Hematopoietic multipotent progenitor cell treated with erythropoietin and hydrocortisone succinate and interleukin-3 and kit ligand, for 8 days (in vitro differentiated cells): Measurements from ENCODE around the gene ROCK2.
A peak's percentile ranks its signal among the peaks of the same experiment; 100 is the strongest.
"Not testable (repeated sequence)": the region's sequence is repeated elsewhere in the genome, so short reads cannot be mapped to it uniquely, and the experiment has no call there.

Experiments
- DNase-seq: peaks from one replicate; pipeline ENCODE4 v3.0.0-alpha.2; 2015

The ROCK2 gene

DNA sequence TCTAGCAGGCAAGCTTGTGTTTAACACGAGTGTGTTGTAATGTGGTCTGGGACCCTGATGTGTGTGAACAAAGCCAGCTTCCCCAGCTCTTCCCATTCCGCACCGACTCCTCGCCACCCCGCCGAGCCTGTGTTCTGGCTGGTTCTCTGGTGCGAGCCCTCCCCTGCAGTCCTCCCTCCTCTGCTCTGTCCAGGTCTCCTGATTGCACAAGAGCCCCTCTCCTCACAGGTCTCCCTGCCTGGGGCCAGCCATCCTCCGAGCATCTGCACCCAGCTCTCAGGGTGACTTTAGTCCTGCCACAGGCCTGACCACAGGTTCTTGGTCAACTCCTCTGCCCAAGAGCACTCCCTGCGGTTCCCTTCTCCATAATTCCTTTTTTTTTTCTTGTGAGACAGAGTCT lies 175.9 kb downstream of the ROCK2 start:
- no peak for DNase-seq

DNA sequence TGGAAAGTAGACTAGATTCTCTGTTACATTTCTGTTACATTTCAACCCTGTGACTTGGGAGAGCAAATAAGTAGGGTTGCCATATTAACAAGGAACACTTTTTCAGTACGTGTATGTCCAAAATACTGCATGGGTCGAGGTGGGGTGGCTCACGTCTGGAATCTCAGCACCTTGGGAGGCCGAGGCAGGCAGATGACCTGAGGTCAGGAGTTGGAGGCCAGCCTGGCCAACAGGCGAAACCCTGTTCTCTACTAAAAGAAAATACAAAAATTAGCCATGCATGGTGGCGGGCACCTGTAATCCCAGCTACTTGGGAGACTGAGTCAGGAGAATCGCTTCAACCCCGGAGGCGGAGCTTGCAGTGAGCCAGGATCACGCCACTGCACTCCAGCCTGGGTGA lies 178.0 kb downstream of the ROCK2 start:
- DNase-seq = no peak

DNA sequence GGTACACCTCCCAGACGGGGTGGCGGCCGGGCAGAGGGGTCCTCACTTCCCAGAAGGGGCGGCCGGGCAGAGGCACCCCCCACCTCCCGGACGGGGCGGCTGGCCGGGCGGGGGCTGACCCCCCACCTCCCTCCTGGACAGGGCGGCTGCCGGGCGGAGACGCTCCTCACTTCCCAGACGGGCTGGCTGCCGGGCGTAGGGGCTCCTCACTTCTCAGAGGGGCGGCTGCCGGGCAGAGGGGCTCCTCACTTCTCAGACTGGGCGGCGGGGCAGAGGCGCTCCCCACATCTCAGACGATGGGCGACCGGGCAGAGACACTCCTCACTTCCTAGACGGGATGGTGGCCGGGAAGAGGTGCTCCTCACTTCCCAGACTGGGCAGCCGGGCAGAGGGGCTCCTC lies 179.4 kb downstream of the ROCK2 start:
- DNase-seq = not testable (repeated sequence)

DNA sequence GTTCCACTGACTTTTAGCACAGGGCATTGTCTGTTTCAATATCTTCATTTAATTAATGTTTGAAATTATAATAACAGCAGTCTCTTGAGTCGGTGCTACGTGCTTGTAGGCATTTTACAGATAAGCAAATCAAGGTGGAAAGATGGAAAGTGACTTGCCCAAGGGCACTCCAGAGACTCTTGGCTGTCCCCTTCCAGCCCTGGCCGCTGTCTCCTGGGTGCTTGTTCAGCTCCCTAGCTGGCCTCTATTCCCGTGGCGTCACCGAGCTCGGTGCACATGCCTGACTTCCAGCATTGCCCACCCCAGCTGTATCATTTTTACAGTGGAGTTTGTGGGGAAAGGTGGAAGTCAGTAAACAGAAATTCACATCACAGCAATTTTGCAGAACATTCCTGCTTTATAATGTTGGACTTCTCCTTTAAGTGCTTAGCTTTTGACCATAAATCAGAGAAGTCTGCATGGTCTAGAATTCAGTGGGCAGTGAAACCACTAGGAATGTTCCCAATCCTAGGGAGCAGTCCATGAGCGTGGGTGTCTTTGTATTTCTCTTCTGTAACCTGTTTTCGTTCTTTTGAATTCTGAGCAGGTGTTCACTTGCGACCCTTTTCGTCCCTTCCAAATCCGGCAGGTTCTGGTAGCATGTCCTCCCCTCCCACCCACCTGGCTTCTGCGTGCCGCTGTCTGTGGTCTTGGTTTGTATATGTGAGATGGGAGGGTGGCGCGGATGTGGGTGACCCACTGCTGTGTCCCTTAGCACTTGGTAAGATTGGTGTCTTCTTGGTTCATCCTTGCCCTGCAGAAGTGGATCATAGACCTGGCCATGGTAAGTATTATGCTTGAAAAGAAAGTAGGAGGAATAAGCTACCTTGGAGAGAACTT lies 180.8 kb downstream of the ROCK2 start:
- DNase-seq = no peak

DNA sequence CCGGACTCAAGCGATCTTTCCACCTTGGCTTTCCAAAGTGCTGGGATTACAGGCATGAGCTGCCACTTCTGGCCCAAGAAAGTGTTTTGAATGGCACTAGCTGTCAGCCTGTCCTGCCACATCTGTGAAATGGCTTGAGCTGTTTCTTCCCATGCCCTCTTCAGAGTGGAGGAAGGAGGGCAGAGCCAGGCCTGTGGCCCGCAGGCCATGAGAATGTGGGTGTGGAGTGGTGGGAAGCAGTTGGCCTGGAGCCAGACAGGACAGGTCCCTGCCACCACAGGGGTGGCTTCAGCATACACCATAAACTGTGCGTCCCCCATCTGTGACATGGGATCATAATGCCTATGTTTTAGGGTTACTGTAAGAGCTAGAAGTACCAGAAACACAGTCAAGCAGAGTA lies 182.7 kb downstream of the ROCK2 start:
- DNase-seq = no peak

DNA sequence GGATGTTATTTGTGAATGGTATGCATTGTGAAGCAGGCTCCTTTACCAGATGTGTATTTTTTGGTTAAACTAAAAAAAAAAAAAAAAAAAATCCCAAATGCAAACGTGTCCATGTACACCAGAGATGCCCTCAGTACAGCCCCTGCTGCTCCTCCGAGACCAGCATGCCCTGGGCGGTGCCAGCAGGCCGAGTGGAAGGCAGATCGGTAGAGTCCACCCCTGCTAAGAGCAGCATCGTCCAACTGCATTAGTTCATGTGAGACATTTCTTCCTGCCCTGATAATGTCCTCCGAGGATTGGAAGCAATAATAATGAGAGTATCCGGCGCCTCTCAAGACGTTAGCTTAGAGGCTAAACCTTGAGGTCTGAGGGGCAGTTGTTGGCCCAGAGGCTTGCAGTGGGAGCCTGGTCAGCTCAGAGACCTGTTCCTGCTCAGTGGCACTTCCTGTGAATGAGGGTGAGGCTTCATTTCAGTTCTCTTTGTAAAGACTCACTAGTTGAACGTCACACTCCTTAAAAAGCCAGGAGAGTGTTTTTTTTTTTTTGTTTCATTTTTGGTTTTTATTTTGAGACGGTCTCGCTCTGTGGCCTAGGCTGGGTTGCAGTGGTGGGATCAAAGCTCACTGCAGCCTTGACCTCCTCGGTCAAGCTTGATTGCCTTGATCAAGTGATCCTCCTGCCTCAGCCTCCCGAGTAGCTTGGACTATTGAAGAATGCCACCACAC lies 183.5 kb downstream of the ROCK2 start:
- no peak for DNase-seq

DNA sequence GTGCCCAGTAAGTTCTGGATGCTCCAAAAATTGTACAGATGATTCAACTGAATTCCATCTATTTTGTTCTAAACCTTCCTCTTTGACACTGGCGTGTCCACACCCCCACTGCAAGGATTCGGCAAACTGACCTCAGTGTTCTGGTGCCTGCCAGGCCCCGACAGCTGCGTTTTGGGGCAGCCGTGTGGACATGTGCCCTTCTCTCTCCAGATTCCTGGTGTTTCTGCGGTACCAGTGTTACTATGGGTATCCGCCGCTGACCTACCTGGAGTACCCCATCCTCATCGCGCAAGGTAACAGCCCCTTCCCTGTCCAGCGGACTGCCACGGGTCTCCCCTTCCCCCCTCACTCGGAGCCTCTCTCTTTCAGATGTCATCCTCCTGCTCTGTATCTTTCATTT lies 184.2 kb downstream of the ROCK2 start:
- no peak for DNase-seq

DNA sequence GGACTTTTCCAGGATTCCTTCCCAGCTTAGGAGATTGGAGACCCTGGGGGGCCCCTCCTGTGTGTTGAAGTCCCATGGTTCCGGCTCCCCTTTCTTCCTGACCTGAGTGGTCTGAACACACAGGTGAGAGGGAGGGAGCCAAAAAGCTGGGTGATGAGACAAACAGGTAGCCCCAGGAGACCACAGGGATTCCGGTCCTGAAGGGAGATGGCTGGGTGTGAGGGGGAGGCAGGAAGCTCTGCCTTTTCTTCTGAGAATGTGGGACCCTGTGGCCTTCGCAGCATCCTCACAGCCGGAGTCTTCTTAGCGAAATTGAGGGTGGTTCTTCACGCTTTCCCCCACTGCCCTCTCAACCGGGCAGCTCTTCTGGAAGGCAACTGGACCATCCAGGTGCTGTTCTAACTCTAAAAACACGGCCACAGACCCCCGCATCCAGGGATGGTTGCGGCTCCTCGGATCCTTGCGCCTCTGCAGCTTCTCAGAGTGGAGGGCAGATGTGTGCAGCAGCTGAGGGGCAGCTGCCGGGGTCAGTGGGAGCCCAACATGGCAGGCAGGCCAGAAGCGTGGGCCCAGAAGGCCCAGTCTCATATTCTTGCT lies 184.8 kb downstream of the ROCK2 start:
- no peak for DNase-seq

DNA sequence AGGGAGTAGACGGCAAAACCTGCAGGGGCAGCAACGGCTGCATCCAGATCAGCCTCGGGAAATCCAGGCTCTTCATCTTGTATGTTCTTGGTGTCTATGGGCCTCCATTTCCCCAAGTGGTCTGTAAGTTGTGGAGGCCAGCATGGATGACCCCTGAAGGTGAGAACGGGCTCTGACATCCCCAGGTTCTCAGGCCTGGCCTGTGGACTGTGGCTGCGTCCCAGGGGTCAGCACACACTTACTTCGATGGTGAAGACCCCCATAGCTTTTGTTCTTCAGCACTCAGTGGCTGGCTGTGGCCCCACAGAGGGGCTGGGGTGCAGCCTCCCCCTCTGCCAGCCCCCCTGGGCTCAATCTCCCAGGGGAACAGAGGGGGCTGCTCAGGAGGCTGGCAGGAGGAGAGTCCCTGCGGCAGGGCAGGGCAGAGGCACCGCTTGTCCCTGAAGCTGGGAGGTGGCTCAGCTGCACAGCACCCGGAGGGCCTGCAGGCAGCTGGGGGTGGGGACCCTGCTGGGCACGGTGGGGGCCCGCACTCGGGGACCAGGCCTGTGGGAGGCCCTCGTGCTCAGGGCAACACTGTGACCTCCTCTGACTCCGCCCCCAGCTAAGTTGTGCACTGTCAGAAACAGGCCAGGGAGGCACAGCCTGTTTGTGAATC lies 185.4 kb downstream of the ROCK2 start:
- DNase-seq = no peak

DNA sequence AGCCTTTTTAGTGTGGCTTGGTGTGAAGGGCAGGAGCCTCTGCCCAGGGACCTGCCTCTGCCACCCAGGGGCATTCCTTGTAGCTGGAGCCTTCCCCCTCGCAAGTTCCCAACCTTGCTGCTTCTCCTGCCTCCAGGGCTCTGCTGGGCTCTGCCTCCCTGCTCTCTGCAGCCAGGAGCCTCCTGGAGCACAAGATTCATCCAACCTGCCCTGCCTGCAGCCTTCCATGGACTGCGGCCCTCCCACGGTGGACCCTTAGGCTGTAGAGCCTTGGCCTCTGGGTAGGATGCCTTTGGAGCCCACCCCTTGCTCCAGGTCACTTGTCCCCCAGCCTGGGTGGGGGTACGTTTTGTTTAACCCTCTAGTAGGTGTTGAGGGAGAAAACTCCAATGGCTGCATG lies 186.7 kb downstream of the ROCK2 start:
- no peak for DNase-seq

DNA sequence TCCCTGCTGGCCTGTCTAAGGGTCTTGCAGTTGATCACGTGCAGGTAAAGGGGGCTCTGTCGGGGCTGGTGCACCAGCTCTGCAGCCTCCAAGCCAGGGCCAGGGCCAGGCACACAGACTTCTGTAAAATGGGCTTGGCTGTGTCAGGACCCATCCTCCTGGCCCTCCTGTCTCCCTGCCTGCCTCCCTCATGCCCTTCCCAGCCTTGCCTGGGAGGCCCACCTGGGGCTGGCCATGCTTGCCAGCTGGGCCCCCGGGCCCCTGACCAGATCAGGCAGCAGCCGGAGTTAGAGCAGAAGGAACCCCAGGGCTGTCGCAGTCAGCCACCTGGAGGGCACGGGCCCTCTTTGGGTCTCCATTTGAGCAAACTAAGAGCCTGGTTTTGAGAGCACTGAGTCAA lies 187.1 kb downstream of the ROCK2 start:
- DNase-seq = no peak

DNA sequence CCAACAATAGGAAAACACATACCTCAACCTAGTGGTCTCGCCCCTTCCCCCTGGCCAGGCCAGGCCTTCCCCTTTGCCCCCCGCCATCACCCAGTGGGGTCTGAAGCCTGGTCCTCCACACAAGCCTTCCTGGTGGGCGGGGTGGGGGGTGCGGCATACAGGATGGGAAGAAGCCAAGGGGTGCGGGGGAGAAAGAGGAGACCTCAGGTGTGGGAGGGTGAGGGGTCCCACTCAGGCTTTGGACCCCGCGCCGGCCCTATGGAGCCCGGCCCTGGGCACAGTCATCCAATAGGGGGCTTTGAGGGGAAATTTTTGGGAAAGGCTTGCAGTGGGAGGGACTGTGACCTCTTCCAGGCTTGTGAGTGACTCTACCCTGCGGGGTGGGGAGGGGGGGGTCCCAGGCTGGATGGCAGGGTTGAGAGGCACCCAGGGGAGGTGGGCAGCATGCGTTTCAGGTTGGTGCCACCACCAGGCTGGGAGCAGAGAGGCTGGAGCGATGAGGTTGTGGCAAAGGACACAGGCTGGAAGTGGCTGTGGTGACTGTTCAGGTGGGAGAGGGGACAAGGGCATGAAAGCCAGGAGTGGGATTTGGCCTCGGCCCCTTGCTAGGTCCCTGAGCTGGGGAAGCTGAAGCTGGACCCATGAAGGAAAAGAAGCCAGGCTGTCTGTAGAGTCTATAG lies 187.9 kb downstream of the ROCK2 start:
- DNase-seq = no peak

DNA sequence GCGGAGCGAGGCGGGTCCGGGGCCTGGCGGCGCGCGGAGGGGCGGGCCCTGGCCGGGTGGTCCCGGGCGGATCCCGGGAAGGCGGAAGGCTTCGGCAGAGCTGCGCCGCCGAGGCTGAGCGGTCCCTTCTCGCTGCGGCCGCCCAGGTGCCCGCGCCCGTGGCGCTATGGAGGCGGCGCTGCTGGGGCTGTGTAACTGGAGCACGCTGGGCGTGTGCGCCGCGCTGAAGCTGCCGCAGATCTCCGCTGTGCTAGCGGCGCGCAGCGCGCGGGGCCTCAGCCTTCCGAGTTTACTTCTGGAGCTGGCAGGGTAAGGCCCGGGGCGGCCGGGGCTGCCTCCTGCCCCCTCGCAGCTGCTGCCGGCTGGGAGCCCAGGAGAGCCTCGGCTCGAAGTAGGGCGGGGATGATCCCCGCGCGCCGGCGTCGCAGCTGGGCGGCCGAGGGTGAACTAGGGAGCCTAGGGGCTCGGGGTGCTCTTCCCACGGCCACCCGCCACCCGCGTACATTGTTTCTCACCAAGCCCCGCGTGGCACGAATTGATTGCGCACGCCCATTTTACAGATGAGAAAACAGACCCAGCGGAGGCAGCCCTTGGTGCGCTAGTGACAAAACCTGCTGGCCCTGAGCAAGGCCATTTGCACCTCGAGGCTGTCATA lies 188.9 kb downstream of the ROCK2 start, which contains the start of gene SLC66A3:
SLC66A3 (plus strand) TSS at position 87 of the 655 bp plus-strand sequence; CDS start at position 167, 80 bp downstream.
- peak; percentile 82 for DNase-seq

DNA sequence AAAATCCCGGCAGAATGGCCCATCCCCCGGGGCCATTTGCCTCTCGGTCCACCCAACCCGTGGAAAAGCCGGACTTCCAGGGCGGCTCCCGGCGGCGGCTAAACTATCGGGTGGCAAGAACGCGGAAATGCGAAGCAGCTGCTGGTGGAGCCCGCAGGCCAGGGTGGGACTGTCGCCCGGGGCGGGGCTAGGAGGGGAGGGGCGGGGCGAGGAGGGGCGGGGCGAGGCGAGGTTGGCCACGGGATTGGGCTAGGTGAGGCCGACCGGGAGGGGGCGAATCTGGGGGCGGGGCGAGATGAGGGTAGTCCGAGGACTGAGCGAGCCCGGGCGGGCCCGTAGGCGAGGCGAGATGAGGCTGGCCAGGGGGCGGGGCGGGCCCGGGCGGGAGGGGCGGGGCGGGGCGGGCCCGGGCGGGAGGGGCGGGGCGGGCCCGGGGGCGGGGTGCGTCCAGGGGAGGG lies 189.5 kb downstream of the ROCK2 start:
- peak; percentile 93 for DNase-seq

DNA sequence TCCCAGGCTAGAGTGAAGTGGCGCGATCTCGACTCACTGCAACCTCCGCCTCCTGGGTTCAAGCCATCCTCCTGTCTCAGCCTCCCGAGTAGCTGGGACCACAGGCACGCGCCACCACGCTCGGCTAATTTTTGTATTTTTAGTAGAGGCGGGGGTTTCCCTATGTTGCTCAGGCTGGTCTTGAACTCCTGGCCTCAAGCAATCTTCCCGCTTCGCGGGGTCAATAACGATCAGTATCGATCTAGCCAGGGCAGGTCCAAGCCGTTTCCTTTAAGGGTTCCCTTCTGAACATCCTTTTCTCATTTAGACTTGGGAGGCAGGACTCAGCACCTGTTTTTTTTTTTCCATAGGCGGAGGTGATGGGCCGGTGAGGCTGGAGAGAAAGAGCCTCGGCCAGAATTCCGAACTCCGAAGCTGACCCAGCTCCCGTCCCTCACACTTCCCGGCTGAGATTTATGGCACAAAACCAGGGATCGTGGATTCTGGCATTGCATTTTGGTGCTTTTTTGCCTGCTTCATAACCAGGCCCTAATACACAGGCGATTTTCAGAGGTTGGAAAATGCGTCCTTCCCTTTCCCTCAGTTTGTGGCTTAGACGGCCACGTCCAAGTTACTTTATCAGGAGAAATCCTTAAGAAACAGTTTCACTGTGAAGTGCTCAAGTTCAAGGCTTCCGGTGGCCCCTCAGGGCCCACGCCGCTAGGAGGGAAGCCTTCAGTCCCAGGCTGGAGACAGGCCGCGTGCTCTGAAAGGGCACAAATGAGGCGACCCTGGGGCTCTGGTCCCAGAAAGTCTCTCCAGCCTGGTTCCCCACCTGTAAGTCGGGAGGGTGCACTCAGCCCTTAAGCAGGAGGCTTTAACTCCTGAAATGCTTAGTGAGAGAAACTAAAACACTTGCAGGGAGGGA lies 190.2 kb downstream of the ROCK2 start:
- no peak for DNase-seq

DNA sequence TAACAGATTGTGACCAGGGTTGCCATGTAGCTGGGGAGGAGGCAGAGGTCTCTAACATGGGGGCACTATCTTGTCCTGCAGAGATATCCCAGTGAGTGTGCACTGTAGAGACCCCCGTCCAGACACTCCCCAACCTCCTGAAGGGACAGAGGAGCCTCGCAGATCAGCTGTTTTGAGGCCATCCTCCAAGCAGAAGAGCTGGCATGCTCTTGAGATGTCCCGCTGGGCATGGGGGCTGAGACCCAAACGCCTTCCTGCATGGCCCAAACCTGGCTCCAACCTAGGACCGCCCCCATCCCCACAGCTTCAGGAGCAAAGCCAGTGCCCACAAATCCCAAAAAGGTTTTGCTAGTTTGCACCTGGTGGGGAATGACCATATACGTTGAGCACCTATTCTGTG lies 191.8 kb downstream of the ROCK2 start:
- DNase-seq = no peak

DNA sequence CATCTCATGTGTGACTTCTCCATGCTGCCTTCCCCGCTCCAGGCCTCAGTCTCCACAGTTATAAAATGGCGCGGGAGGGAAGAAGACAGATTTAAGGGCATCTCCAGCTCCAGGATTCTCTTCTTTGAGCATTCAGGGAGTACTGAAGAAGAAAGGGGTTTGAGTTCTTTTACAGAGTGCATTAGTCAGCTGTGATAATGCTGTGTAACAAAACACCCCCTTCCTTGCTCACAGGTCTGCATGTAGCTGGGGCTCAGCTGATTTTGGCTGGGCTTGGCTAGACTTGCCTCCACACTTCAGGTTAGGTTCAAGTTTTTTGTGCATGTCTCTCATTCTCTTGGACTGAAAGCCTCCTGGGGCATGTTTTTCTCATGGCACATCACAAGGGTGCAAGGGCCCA lies 197.2 kb downstream of the ROCK2 start:
- no peak for DNase-seq

DNA sequence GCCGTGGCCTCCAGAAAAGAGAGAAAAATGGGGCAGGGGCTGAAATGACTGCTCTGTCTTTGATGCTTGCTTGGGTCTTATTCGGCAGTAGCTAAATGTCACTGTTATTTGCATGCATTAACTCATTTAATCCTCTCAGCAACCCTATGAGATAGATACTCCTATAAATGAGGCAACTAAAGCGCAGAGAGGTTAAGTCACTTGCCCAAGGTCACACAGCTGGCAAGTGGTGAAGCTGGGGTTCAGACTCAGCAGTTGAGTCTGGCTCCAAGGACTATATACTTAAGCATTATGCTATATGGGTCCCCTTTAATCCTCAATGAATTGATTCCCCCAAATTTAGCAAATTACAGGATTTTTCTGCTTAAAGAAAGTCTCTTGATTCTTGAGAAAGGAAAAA lies 198.4 kb downstream of the ROCK2 start:
- DNase-seq = no peak

DNA sequence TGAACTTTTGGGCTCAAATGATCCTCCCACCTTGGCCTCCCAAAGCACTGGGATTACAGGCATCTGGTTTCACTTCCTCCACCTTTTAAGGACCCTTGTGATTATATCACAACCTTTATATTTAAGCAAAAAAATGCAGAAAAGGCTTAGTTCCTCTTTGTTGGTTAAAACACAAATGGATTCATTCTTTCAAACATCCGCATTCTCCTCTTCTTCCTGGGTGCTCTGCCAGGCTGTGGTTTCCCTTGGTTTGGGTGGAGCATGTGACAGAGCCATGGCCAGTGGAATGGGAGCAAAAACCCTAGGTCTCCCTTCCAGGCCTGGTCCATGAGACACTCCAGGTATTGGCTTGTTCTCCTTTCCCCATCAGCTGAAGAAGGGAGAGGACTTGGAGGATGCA lies 199.1 kb downstream of the ROCK2 start:
- DNase-seq = no peak

DNA sequence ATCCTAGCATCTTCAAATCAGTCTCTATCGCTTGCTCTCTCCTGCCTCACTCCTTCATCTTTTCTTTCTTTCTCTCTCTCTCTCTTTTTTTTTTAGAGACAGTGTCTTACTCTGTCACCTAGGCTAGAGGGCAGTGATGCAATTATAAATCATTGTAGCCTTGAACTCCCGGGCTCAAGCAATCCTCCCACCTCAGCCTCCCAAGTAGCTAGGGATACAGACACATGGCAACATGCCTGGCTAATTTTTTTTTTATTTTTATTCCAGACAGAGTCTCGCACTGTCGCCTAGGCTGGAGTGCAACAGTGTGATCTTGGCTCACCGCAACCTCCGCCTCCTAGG lies 199.7 kb downstream of the ROCK2 start:
- no peak for DNase-seq
